ENCODE results near the gene THAP12.

DNA sequence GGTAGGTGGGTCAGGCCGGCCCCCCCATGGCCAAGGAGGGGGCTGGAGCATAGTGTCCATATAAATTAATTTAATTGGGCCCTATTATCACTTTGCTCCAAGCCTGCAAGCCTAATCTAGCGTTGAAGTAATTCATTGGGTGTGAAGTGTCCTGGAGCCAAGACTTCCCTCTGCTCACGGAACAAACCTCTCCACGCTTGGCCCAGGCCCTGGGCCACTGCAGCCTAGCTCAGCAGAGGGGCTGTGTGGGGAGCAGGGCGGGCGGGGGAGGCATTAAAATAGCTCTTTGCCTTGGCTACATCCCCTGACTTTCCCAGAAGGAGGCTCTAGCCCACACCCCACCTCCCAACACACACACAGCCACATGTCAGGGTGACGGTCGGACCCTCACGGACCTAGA, 73.5 kb downstream of the THAP12 start:
- TF ChIP-seq, protein P1, sequence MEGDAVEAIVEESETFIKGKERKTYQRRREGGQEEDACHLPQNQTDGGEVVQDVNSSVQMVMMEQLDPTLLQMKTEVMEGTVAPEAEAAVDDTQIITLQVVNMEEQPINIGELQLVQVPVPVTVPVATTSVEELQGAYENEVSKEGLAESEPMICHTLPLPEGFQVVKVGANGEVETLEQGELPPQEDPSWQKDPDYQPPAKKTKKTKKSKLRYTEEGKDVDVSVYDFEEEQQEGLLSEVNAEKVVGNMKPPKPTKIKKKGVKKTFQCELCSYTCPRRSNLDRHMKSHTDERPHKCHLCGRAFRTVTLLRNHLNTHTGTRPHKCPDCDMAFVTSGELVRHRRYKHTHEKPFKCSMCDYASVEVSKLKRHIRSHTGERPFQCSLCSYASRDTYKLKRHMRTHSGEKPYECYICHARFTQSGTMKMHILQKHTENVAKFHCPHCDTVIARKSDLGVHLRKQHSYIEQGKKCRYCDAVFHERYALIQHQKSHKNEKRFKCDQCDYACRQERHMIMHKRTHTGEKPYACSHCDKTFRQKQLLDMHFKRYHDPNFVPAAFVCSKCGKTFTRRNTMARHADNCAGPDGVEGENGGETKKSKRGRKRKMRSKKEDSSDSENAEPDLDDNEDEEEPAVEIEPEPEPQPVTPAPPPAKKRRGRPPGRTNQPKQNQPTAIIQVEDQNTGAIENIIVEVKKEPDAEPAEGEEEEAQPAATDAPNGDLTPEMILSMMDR (conservative IDR thresholded peaks at IDR 0.05), result no peak
- no peak for TF ChIP-seq ZFX (IDR thresholded peaks at IDR 0.05)

Measured in C4-2B (cell line).